Progenitor cell of endocrine pancreas (in vitro differentiated cells): Measurements from ENCODE around the gene THOP1. TPM values are rescaled to one million over a fixed set of nuclear protein-coding genes. Genes with fewer than 3 reads are reported as not detected.

Source experiments
- DNase-seq: peaks from one replicate; pipeline ENCODE4 v3.0.0; 2021; ENCODE audit warnings: low spot score; ENCODE audit not compliant: unreplicated experiment
- H3K27ac Mint-ChIP-seq: 2 replicates; pipeline ENCODE4 v1.8.0; 2021; ENCODE audit warnings: mild to moderate bottlenecking, moderate library complexity, mixed read lengths
- H3K27me3 Mint-ChIP-seq: 2 replicates; pipeline ENCODE4 v1.8.0; 2021; ENCODE audit warnings: mixed read lengths
- H3K36me3 Mint-ChIP-seq: 2 replicates; pipeline ENCODE4 v1.8.0; 2022; ENCODE audit warnings: mixed read lengths; ENCODE audit not compliant: insufficient read depth
- H3K4me1 Mint-ChIP-seq: 2 replicates; pipeline ENCODE4 v1.8.0; 2021; ENCODE audit warnings: low read depth, mixed read lengths
- H3K4me3 Mint-ChIP-seq: 2 replicates; pipeline ENCODE4 v1.8.0; 2021; ENCODE audit warnings: low read depth, mild to moderate bottlenecking, moderate library complexity, mixed read lengths
- H3K9me3 Mint-ChIP-seq: 2 replicates; pipeline ENCODE4 v1.8.0; 2021; ENCODE audit warnings: low read depth, mixed read lengths
- CTCF ChIP-seq: fragments of 200-600 bp; sonication (generic); IDR thresholded peaks from one replicate; pipeline ENCODE4 v1.5.0; 2021; ENCODE audit warnings: antibody characterized with exemption, mild to moderate bottlenecking; ENCODE audit not compliant: unreplicated experiment
- total RNA-seq: library from RNA; stranded (reverse); gene quantifications from 2 replicates; pipeline ENCODE4 v1.2.1, GENCODE V29; 2021

The THOP1 gene
- total RNA-seq, 1 donor from 2014 or later, result 108 TPM

GRCh38 chr19:2744113-2744512 is 41.2 kb upstream of the THOP1 start:
- Mint-ChIP-seq H3K4me1 (peaks cover 2% of the 10 kb centered on the region), H3K27me3 (peaks cover 28% of the 10 kb centered on the region), H3K4me3 (no peak overlapping the region), H3K36me3 (no peaks in the 10 kb centered on the region), H3K9me3 (no peaks in the 10 kb centered on the region), H3K27ac (no peak overlapping the region)
- no peak for TF ChIP-seq CTCF
- no peak for DNase-seq

GRCh38 chr19:2747349-2747748 is 38.0 kb upstream of the THOP1 start:
- TF ChIP-seq CTCF, result no peak
- Mint-ChIP-seq H3K27me3 (peaks cover 20% of the 10 kb centered on the region), H3K9me3 (no peaks in the 10 kb centered on the region), H3K27ac (no peak overlapping the region), H3K36me3 (no peaks in the 10 kb centered on the region), H3K4me3 (no peak overlapping the region), H3K4me1 (no peaks in the 10 kb centered on the region)
- no peak for DNase-seq

GRCh38 chr19:2750808-2751437 is 34.4 kb upstream of the THOP1 start:
- H3K36me3 Mint-ChIP-seq, result peaks cover 2% of the 10 kb centered on the region
- H3K27ac Mint-ChIP-seq, result peak overlapping the region; percentile 49
- H3K27me3 Mint-ChIP-seq, result peaks cover 3% of the 10 kb centered on the region
- TF ChIP-seq CTCF, result no peak
- H3K4me3 Mint-ChIP-seq, result no peak overlapping the region
- DNase-seq, result no peak
- H3K4me1 Mint-ChIP-seq, result no peaks in the 10 kb centered on the region
- no peaks in the 10 kb centered on the region for H3K9me3 Mint-ChIP-seq

- DNase-seq, result no peak
- Mint-ChIP-seq H3K4me3 (no peak overlapping the region), H3K36me3 (peaks cover 2% of the 10 kb centered on the region), H3K9me3 (no peaks in the 10 kb centered on the region), H3K4me1 (no peaks in the 10 kb centered on the region), H3K27me3 (peaks cover 3% of the 10 kb centered on the region), H3K27ac (peak overlapping the region; percentile 49)
- no peak for TF ChIP-seq CTCF
Observed at GRCh38 chr19:2751438-2751830, 33.9 kb upstream of the THOP1 start.

- H3K36me3 Mint-ChIP-seq, result peaks cover 8% of the 10 kb centered on the region
- no peak overlapping the region for H3K27ac Mint-ChIP-seq
- H3K27me3 Mint-ChIP-seq, result no peaks in the 10 kb centered on the region
- no peak for DNase-seq
- H3K4me3 Mint-ChIP-seq, result no peak overlapping the region
- no peaks in the 10 kb centered on the region for H3K9me3 Mint-ChIP-seq
- H3K4me1 Mint-ChIP-seq, result no peaks in the 10 kb centered on the region
- no peak for TF ChIP-seq CTCF
Observed at GRCh38 chr19:2754659-2755447, 30.4 kb upstream of the THOP1 start.
